WTC11 (cell line): ENCODE data around the gene SRGAP1.

Source experiments
- CTCF ChIP-seq: fragments of 200-600 bp; IDR thresholded peaks from 2 replicates; pipeline ENCODE4 v1.8.0; 2022; ENCODE audit warnings: antibody characterized with exemption
- ZNF138 ChIP-seq: sonication (generic); formaldehyde crosslinking; conservative IDR thresholded peaks from 2 replicates; pipeline ENCODE4 v1.8.1; 2022; ENCODE audit warnings: mild to moderate bottlenecking, moderate library complexity, missing genetic modification reagents

GRCh38 chr12:63945777-63946176, 101.3 kb downstream of the SRGAP1 start:
- no peak for TF ChIP-seq CTCF
- no peak for TF ChIP-seq ZNF138 (CRISPR knock-in tag)
